Activated CD4-positive, alpha-beta memory T cell treated with anti-CD3 and anti-CD28 coated beads for 36 hours (primary cell): Measurements from ENCODE around the gene PAPOLB. TPM values are rescaled to one million over a fixed set of nuclear protein-coding genes. Genes with fewer than 3 reads are reported as not detected.
"Not testable (repeated sequence)": the region's sequence is repeated elsewhere in the genome, so short reads cannot be mapped to it uniquely, and the experiment has no call there.

Experiments used
- CTCF ChIA-PET: fragments of 350-600 bp; sonication (Branson Sonifier 250); formaldehyde crosslinking; loops from one replicate; lab custom pipeline; 2021; ENCODE audit warnings: antibody characterized with exemption, inconsistent platforms; lab: Charles Lee
- POLR2A ChIA-PET: fragments of 350-600 bp; sonication (Branson Sonifier 250); formaldehyde crosslinking; loops from one replicate; lab custom pipeline; 2021; ENCODE audit warnings: antibody characterized with exemption; lab: Charles Lee
- DNase-seq: peaks from one replicate; pipeline ENCODE4 v3.0.0-alpha.2; 2020
- H3K27ac Mint-ChIP-seq: one replicate; pipeline ENCODE4 v1.8.0; 2021; ENCODE audit warnings: mixed read lengths
- H3K27me3 Mint-ChIP-seq: one replicate; pipeline ENCODE4 v1.8.0; 2021; ENCODE audit warnings: mixed read lengths
- H3K36me3 Mint-ChIP-seq: one replicate; pipeline ENCODE4 v1.8.0; 2021; ENCODE audit warnings: mixed read lengths
- H3K4me1 Mint-ChIP-seq: one replicate; pipeline ENCODE4 v1.8.0; 2021; ENCODE audit warnings: low read depth, mixed read lengths
- H3K4me3 Mint-ChIP-seq: one replicate; pipeline ENCODE4 v1.8.0; 2021; ENCODE audit warnings: mild to moderate bottlenecking, mixed read lengths
- H3K9me3 Mint-ChIP-seq: one replicate; pipeline ENCODE4 v1.8.0; 2021; ENCODE audit warnings: mixed read lengths
- intact Hi-C: fragments of 100-400 bp; cut with micrococcal nuclease; formaldehyde crosslinking; loops from one replicate; pipeline ENCODE4 v1.15.1; 2023
- total RNA-seq, 2 experiments: library from RNA; stranded (reverse); gene quantifications; one replicate each; pipeline ENCODE4 v1.2.3, GENCODE V29; 2021

The PAPOLB gene
- total RNA-seq, result not detected

GRCh38 chr7:4861673-4862072 is at the start of gene PAPOLB:
Gene PAPOLB, minus strand, starts transcription at chr7:4862030. Its CDS starts 220 bp downstream, at chr7:4861810.
- H3K27me3 Mint-ChIP-seq, result peaks cover 56% of the 10 kb centered on the region
- H3K4me1 Mint-ChIP-seq, result no peaks in the 10 kb centered on the region
- DNase-seq, result no peak
- peaks cover 3% of the 10 kb centered on the region for H3K36me3 Mint-ChIP-seq
- POLR2A ChIA-PET, result no interaction called here
- no peaks in the 10 kb centered on the region for H3K9me3 Mint-ChIP-seq
- CTCF ChIA-PET, result interaction anchor here (1.0 kb wide), 1 partner anchor 22 kb away, joined by 3 read pairs; the partner anchor contains the start of gene RADIL
- peak within 1 kb of the TSS; percentile 14 for H3K4me3 Mint-ChIP-seq
- H3K27ac Mint-ChIP-seq, result no peak within 1 kb of the TSS
- intact Hi-C loops, result no loop called here

- ChIA-PET POLR2A (no interaction called here), CTCF (no interaction called here)
- H3K4me1 Mint-ChIP-seq, result no peaks in the 10 kb centered on the region
- no peak for DNase-seq
- H3K36me3 Mint-ChIP-seq, result no peaks in the 10 kb centered on the region
- H3K27ac Mint-ChIP-seq, result no peak overlapping the region
- no peaks in the 10 kb centered on the region for H3K9me3 Mint-ChIP-seq
- no peaks in the 10 kb centered on the region for H3K27me3 Mint-ChIP-seq
- no peak overlapping the region for H3K4me3 Mint-ChIP-seq
- intact Hi-C loops, result no loop called here
Observed at GRCh38 chr7:4911111-4911828, 49.4 kb upstream of the PAPOLB start.

DNA sequence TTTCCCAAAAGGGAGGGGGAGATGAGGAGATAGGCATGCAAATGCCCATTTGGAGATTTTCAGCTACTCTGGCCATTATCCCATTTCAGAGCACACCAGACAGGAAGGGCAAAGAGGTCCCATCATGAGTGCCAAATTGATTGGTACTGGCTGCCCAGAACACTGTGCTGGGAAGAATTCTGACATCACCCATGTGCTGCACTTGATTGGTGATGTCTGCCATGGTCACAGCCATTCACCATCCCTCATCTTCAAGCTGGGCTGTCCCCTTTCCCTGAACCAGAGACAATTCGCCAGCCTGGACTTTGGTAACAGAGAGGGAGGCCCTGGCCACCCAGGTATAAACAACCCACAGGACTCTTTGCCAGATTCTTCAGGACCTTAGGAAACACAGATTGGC is 44.9 kb upstream of the PAPOLB start:
- no peak for DNase-seq
- Mint-ChIP-seq H3K27me3 (peaks cover 13% of the 10 kb centered on the region), H3K27ac (no peak overlapping the region), H3K4me3 (no peak overlapping the region), H3K4me1 (no peaks in the 10 kb centered on the region), H3K36me3 (no peaks in the 10 kb centered on the region), H3K9me3 (no peaks in the 10 kb centered on the region)
- intact Hi-C loops, result no loop called here
- ChIA-PET CTCF (no interaction called here), POLR2A (no interaction called here)

DNA sequence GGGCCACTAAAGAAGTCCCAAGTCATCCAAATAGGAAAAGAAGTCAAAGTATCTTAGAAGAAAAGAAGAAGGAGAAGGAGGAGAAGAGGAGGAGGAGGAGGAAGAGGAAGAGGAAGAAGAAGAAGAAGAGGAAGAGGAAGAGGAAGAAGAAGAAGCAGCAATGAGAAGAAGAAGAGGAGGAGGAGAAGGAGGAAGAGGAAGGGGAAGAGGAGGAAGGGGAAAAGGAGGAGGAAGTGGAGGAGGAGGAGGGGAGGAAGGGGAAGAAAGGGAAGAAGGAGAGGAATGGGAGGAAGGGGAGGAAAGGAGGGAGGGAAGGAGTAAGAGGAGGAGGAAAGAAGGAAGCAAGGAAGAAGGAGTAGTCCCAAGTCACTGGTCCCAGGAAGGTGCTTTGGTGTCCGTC is 43.3 kb upstream of the PAPOLB start:
- no peaks in the 10 kb centered on the region for H3K36me3 Mint-ChIP-seq
- peaks cover 13% of the 10 kb centered on the region for H3K27me3 Mint-ChIP-seq
- no peaks in the 10 kb centered on the region for H3K4me1 Mint-ChIP-seq
- CTCF ChIA-PET, result no interaction called here
- H3K27ac Mint-ChIP-seq, result no peak overlapping the region
- no peaks in the 10 kb centered on the region for H3K9me3 Mint-ChIP-seq
- intact Hi-C loops, result loop anchor here (2.0 kb wide), 1 partner anchor 32 kb away; no protein-coding TSS in a partner anchor
- no peak overlapping the region for H3K4me3 Mint-ChIP-seq
- DNase-seq, result no peak
- POLR2A ChIA-PET, result no interaction called here

- no peaks in the 10 kb centered on the region for H3K9me3 Mint-ChIP-seq
- intact Hi-C loops, result loop anchor here (2.0 kb wide), 1 partner anchor 32 kb away; no protein-coding TSS in a partner anchor
- peaks cover 13% of the 10 kb centered on the region for H3K27me3 Mint-ChIP-seq
- H3K27ac Mint-ChIP-seq, result no peak overlapping the region
- DNase-seq, result no peak
- POLR2A ChIA-PET, result no interaction called here
- no peaks in the 10 kb centered on the region for H3K36me3 Mint-ChIP-seq
- H3K4me3 Mint-ChIP-seq, result no peak overlapping the region
- CTCF ChIA-PET, result no interaction called here
- H3K4me1 Mint-ChIP-seq, result no peaks in the 10 kb centered on the region
Observed at GRCh38 chr7:4904346-4904745, 42.5 kb upstream of the PAPOLB start.

DNA sequence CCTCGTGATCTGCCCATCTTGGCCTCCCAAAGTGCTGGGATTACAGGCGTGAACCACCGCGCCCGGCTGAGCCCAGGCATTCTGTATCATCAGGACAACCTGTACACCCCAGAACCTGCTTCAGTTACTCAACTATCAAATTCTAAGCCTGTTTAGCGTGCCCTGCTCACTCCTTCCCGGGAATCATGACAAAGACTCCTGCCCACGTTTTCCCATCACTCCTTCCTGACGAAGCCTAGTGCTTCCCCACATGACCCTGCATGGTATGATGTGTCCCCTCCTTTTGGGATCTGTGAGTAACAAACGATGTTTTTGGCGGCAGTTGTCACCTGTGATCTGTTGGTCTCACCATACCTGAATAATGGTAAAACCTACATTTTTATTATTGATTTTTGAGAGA is 33.9 kb upstream of the PAPOLB start:
- Mint-ChIP-seq H3K27ac (no peak overlapping the region), H3K4me3 (no peak overlapping the region), H3K9me3 (peaks cover 7% of the 10 kb centered on the region), H3K36me3 (no peaks in the 10 kb centered on the region), H3K4me1 (no peaks in the 10 kb centered on the region), H3K27me3 (peaks cover 1% of the 10 kb centered on the region)
- intact Hi-C loops, result no loop called here
- ChIA-PET POLR2A (no interaction called here), CTCF (no interaction called here)
- DNase-seq, result no peak

DNA sequence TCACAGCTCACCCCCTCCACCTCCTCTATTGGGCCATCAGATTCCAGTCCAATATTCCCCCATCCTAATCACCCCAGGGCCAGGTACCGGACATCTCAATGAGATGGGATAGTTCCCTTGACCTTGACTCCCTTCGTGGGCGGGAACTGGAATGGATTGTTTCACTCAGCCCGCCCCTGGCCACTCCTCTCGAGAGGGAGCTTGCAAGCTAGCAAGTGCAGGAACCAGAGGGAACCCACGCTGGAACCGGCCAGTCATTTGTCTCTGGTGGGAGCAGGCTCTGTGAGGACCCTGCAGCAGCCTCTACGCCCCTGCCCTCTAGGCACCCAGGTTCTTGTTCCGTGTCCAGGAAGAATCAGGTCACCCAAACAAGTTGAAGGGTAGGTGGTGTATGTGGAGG is 32.7 kb upstream of the PAPOLB start:
- H3K4me1 Mint-ChIP-seq, result no peaks in the 10 kb centered on the region
- H3K36me3 Mint-ChIP-seq, result no peaks in the 10 kb centered on the region
- POLR2A ChIA-PET, result no interaction called here
- peaks cover 4% of the 10 kb centered on the region for H3K27me3 Mint-ChIP-seq
- no peak overlapping the region for H3K27ac Mint-ChIP-seq
- peaks cover 7% of the 10 kb centered on the region for H3K9me3 Mint-ChIP-seq
- intact Hi-C loops, result no loop called here
- DNase-seq, result no peak
- CTCF ChIA-PET, result interaction anchor here (1.5 kb wide), 1 partner anchor 12 kb away, joined by 5 read pairs; the partner anchor contains the start of gene RADIL
- no peak overlapping the region for H3K4me3 Mint-ChIP-seq

DNA sequence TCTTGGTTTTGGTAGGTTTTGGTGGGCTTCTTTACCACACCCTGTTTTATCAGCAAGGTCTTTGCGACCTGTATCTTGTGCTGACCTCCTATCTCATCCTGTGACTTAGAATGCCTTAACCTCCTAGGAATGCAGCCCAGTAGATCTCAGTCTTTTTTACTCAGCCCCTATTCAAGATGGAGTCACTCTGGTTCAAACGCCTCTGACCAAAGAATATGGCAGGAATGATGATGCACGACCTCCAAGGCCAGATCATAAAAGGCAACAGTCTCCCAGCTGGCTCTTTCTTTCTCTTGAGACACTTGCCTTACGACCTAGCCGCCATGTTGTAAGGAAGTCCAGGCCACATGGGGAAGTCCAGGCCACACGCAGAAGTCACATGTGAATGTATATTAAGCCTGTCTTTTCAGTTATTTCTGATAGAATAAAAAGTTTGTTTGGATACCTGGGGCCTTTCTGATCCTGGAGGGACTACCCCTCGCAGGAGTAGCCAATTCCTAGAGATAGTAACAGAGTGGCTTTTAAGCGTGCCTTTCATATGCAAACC is 32.2 kb upstream of the PAPOLB start:
- CTCF ChIA-PET, result interaction anchor here (1.5 kb wide), 1 partner anchor 11 kb away, joined by 5 read pairs; the partner anchor contains the start of gene RADIL

DNA sequence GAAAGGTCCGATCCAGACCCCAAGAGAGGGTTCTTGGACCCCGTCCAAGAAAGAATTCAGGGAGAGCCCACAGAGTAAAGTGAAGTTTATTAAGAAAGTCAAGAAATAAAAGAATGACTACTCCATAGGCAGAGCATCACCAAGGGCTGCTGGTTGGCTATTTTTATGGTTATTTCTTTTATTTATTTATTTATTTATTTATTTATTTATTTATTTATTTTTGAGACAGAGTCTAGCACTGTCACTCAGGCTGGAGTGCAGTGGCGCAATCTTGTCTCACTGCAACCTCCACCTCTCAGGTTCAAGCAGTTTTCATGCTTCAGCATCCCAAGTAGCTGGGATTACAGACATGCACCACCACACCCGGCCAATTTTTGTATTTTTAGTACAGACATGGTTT is 31.4 kb upstream of the PAPOLB start:
- CTCF ChIA-PET, DNase-seq, POLR2A ChIA-PET, H3K9me3 Mint-ChIP-seq, H3K27ac Mint-ChIP-seq, H3K4me3 Mint-ChIP-seq, H3K36me3 Mint-ChIP-seq, H3K4me1 Mint-ChIP-seq, H3K27me3 Mint-ChIP-seq, intact Hi-C loops: not testable (repeated sequence)

More for the DNA sequence above, 32.2 kb upstream of the PAPOLB start:
- H3K27me3 Mint-ChIP-seq, result peaks cover 8% of the 10 kb centered on the region
- H3K36me3 Mint-ChIP-seq, result no peaks in the 10 kb centered on the region
- H3K4me1 Mint-ChIP-seq, result no peaks in the 10 kb centered on the region
- H3K4me3 Mint-ChIP-seq, result no peak overlapping the region
- no peak overlapping the region for H3K27ac Mint-ChIP-seq
- intact Hi-C loops, result no loop called here
- POLR2A ChIA-PET, result no interaction called here
- DNase-seq, result no peak
- H3K9me3 Mint-ChIP-seq, result peaks cover 7% of the 10 kb centered on the region

GRCh38 chr7:4891522-4891921 is 29.7 kb upstream of the PAPOLB start:
- H3K9me3 Mint-ChIP-seq, POLR2A ChIA-PET, DNase-seq, H3K4me3 Mint-ChIP-seq, H3K27ac Mint-ChIP-seq, H3K4me1 Mint-ChIP-seq, intact Hi-C loops, H3K36me3 Mint-ChIP-seq: not testable (repeated sequence)
- H3K27me3 Mint-ChIP-seq, result peaks cover 14% of the 10 kb centered on the region
- CTCF ChIA-PET, result interaction anchor here (1.4 kb wide), 1 partner anchor 8 kb away, joined by 4 read pairs; the partner anchor contains the start of gene RADIL

DNA sequence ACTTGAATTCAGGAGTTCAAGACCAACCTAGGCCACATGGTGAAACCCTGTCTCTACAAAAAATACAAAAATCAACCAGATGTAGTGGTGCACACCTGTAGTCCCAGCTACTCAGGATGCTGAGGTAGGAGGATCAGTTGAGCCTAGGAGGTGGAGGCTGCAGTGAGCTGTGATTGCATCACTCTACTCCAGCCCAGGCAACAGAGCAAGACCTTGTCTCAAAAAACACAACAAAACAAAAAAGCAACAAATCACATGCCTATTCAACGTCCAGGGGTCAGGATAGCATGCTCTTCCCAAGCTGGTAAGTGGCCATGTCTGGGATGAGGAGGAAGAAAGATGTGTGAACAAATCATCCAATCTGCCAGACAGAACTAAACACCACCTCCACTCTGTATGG is 27.9 kb upstream of the PAPOLB start:
- DNase-seq, result no peak
- Mint-ChIP-seq H3K27ac (no peak overlapping the region), H3K36me3 (no peaks in the 10 kb centered on the region), H3K4me3 (no peak overlapping the region), H3K27me3 (peaks cover 13% of the 10 kb centered on the region), H3K4me1 (no peaks in the 10 kb centered on the region), H3K9me3 (peaks cover 7% of the 10 kb centered on the region)
- intact Hi-C loops, result no loop called here
- ChIA-PET CTCF (interaction anchor here (0.6 to 1.0 kb wide), 2 partner anchors 59 to 195 kb away, joined by 3 to 4 read pairs; no protein-coding TSS in a partner anchor), POLR2A (no interaction called here)

DNA sequence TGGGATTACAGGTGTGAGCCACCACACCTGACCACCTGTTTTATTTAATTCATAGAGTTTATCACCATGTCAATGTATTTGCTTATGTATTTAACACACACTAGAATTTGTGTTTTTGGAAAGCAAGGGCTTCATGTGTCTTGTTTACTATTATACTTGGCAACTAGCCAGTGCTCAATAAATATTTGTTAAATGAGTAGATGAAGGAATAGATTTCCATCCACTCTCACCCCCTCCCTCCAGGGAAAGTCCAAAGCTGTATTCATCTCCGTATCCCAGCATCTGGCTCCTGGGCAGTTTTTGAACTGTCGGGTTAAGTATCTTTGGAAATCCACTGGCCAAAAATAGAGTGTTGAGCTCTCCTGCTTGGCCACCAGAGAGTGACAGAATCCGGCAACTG is 26.3 kb upstream of the PAPOLB start:
- intact Hi-C loops, result no loop called here
- no peak overlapping the region for H3K4me3 Mint-ChIP-seq
- H3K9me3 Mint-ChIP-seq, result no peaks in the 10 kb centered on the region
- ChIA-PET POLR2A (no interaction called here), CTCF (no interaction called here)
- peaks cover 15% of the 10 kb centered on the region for H3K27me3 Mint-ChIP-seq
- no peaks in the 10 kb centered on the region for H3K36me3 Mint-ChIP-seq
- no peak overlapping the region for H3K27ac Mint-ChIP-seq
- no peak for DNase-seq
- H3K4me1 Mint-ChIP-seq, result no peaks in the 10 kb centered on the region
